KG1 (cell line): ENCODE data around the gene MTARC1.

Experiments used
- DNase-seq: peaks from one replicate; lab custom pipeline; 2025; lab: John Stamatoyannopoulos, UW

MTARC1 gene

DNA sequence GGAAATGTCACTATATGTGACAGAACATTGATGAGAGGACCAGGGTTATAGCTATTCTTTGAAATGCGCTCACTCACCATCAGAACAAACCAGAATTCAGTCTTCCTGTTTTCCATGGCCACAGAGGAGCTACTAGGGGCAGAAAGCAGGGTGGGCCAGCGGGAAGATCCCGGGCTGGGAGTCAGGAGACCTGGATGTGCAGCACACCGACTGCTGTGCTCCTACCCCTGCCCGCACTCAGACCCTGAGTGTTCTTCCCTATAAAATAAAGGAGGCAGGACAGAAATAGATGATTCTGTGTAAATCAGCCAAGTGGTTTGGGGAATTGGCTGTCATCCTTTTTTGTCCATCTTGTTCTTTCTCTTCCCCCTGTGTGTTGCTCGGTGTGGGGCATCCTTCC lies 21.0 kb downstream of the MTARC1 start:
- DNase-seq, result no peak

GRCh38 chr1:220808345-220809186 lies 21.9 kb downstream of the MTARC1 start:
- no peak for DNase-seq

GRCh38 chr1:220809187-220809550 lies 22.5 kb downstream of the MTARC1 start:
- DNase-seq, result no peak

GRCh38 chr1:220809704-220810103 lies 23.0 kb downstream of the MTARC1 start:
- no peak for DNase-seq

DNA sequence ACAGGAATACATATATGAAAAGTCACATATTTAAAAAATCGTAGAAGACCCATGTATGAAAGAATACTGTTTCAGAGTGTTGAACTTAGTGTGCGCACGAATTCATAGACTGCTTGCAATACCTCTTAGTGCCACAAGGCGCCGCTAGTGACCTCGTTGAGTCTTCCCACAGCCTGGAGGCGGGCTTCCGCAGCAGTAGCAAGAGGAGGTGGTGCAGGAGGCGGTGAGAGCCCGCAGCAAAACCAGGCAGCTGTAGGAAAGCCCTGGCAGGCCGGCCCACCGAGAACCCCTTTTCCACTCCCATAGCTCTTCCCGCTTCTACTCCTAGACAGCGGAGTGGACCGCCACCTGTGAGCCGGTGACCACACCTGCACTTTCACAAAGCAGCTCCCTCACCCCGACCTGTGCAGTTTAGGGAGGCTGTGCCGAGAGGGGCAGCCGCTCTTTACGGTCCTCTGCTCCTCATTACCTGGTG lies 23.5 kb downstream of the MTARC1 start:
- DNase-seq, result peak; percentile 42

DNA sequence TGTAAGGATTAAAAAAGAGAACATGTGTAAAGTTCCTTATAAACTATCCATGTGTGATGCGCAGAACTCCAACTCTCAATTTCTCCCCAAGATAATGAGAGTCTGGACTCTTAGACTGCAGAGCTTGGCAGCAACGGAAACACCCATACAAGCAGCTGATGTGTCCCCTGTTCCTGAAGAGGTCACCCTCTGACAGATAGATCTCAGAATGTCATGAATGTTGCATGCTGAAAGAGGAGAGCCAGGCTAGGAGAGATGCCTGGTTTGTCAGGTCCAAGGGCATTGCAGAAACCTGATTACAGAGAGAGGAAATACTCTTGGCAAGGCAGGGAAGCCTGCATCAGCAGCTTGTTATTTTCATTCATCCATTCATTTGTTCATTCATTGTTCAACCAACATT lies 24.2 kb downstream of the MTARC1 start:
- DNase-seq, result no peak

GRCh38 chr1:220811695-220812094 lies 25.0 kb downstream of the MTARC1 start:
- no peak for DNase-seq

DNA sequence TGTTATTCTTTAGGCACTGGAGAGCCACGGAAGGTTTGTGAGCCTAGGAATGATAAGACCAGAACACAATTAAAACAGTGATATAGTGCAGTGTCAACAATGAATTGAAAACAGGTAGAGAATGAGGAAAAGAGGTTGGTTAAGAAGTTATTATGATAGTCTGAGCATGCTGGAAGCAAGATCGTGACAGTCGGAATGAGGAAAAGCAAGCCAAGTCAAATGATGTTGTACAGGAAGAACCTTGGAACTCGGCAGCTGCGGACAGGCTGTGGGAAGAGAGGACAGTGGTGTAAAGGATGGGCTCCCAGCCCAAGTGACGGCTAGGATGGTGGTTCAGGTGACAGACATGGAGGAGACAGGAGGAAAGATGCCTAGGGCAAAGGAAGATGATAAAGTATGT lies 25.6 kb downstream of the MTARC1 start:
- DNase-seq, result no peak

GRCh38 chr1:220813013-220813412 lies 26.3 kb downstream of the MTARC1 start:
- DNase-seq, result no peak

DNA sequence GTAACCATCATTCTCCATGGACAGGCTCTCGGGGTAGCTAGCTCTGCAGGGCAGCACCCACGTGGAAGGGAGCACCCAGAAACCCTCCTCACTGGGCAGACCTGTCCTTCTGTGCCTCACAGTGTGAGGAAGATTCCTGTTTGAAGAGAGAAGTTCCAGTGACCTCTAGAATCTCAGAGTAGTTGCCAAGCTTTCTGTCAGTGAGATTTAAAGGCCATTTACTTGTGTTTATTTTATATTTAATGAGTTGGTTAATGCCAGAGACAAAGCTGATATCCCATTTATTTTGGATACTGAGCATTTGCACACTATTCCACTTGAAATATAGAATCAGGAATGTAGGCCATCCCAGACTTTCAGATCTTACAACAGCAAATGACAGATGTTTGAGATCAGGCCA lies 28.7 kb downstream of the MTARC1 start:
- no peak for DNase-seq

GRCh38 chr1:220817907-220818306 lies 31.2 kb downstream of the MTARC1 start:
- no peak for DNase-seq

GRCh38 chr1:220818421-220819173 lies 31.9 kb downstream of the MTARC1 start:
- DNase-seq, result no peak

- no peak for DNase-seq
Measured at GRCh38 chr1:220819467-220820026, 32.8 kb downstream of the MTARC1 start.

GRCh38 chr1:220824031-220824989 lies 37.6 kb downstream of the MTARC1 start:
- no peak for DNase-seq

DNA sequence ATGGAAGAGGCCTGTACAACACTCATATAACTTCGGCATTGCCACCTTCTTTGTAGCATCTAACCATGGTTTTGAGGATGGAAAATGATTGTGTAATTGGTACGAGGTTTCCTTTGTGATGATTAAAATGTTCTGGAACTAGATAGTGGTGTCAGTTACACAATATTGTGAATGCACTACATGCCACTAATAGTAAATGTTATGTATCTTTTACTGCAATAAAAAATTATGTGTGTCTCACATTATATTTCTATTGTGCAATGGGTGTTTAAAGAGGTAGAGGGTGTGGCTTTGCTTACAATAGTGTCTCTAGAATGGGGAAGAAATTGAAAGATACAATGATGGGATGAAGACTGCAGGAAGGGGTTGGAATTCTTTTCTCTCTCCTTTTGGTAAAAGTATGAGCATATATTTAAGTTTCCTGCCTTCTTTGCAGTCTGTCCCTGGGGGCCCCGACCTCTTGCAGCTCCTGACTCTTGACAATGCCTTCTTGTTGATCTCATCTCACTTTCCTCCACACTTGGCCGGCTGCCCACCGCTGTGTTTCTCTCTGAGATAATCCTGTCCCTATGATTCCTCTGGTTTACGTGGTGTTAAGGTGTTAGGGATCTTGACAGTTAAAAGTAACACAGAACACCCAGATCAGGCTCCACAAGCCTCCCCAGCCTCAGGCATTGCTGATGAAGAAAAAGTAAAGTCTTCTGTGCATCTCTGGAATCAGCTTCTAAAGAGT lies 39.3 kb downstream of the MTARC1 start:
- no peak for DNase-seq

- DNase-seq, result no peak
Measured at GRCh38 chr1:220826729-220827128, 40.0 kb downstream of the MTARC1 start.

DNA sequence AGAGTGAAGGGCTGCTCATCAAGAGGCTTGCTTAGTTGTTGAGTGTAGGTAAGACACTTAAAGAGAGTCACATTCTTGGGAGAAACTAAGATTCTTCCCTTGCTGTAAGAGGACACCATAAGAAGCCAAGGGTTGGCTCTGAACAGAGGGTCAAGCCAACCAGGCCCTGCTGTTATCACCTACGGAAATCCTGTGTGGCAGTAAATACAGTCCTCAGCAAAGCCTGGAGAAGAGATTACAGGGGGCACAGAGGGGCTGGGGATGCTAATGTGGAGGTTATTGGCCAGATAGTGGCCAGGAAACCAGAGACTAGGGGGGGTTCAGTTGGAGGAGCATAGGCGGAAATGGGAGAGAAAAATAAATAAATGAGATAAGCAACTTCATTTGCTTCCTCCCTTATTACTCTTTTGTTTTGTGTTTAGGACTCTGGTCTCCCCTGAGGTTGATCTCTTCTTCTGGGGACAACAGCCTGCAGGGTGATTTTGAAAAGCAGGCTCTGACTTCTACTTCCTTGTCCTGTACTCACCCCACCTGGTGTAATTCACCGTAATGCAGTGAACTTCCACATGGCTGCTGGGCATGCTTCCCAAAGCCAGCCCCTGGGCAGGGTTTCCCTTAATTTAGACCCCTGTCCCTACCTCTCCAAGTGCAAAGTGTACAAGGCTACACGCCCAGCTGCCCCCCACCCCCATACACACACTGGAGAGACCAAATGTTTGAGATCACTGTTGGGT lies 40.9 kb downstream of the MTARC1 start:
- DNase-seq, result no peak

- no peak for DNase-seq
Measured at GRCh38 chr1:220828179-220828490, 41.4 kb downstream of the MTARC1 start.

DNA sequence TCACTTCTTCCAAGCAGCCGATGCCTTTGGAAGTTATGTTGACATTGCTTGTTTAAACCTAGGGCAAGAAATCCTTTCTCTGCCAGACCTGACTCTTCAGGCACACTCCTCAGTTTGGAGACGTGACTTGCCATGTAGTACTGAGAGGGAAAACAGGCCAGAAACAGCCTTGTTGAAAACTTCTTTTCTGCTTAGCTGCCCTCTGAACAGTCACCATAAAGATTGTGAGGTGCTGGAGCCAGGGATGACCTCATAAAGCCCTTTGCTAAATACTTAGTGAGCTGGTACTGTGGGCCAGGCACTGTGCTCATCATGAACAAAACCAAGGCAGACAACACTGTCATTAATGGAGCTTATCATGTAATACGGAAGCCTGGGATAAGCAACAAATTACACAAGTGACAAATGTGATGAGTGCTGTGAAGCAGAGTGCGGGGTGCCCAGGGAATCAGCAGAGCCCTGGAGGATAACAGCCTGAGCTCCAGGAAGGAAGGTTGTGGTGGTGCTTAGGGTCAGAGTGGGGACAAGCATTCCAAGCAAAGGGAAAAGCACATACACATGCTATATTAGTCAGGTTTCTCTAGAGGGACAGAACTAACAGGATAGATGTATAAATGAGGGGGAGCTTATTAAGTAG lies 42.4 kb downstream of the MTARC1 start:
- no peak for DNase-seq

GRCh38 chr1:220833436-220833835 lies 46.7 kb downstream of the MTARC1 start:
- DNase-seq, result no peak
